RWPE1 (cell line): ENCODE measurements around the gene PDZRN4.
A peak's percentile ranks its signal among the peaks of the same experiment; 100 is the strongest.

Experiments used
- CTCF ChIA-PET: fragments of 350-600 bp; sonication (Branson Sonifier 250); formaldehyde crosslinking; extraction: SDS; loops from one replicate; lab custom pipeline; 2021; lab: Yijun Ruan, JAX
- POLR2A ChIA-PET: fragments of 400-600 bp; formaldehyde crosslinking; extraction: SDS; loops from one replicate; lab custom pipeline; 2020; ENCODE audit warnings: antibody characterized with exemption; ENCODE audit not compliant: low non-redundant PET; lab: Yijun Ruan, JAX
- DNase-seq: peaks from one replicate; pipeline ENCODE4 v3.0.0; 2012; ENCODE audit warnings: low spot score
- H3K27ac ChIP-seq: fragments of 450-650 bp; 2 replicates; pipeline ENCODE4 v1.5.1; 2017
- CTCF ChIP-seq: fragments of 450-650 bp; conservative IDR thresholded peaks from 2 replicates; pipeline ENCODE4 v1.5.1; 2017; ENCODE audit warnings: low read depth, mild to moderate bottlenecking

PDZRN4 gene

GRCh38 chr12:41514907-41515306, 326.8 kb downstream of the PDZRN4 start:
- ChIA-PET POLR2A (no interaction called here), CTCF (no interaction called here)
- DNase-seq, result no peak
- no peak for TF ChIP-seq CTCF
- no peak overlapping the region for H3K27ac ChIP-seq

- H3K27ac ChIP-seq, result no peak overlapping the region
- DNase-seq, result no peak
- ChIA-PET CTCF (interaction anchor here (0.5 kb wide), 1 partner anchor 957 kb away, joined by 5 read pairs; no protein-coding TSS in a partner anchor), POLR2A (no interaction called here)
- TF ChIP-seq CTCF, result no peak
Measured at GRCh38 chr12:41515953-41516352, 327.8 kb downstream of the PDZRN4 start.

- ChIA-PET POLR2A (no interaction called here), CTCF (no interaction called here)
- no peak for TF ChIP-seq CTCF
- no peak for DNase-seq
- no peak overlapping the region for H3K27ac ChIP-seq
Measured at GRCh38 chr12:41520869-41521268, 332.7 kb downstream of the PDZRN4 start.

GRCh38 chr12:41521872-41522379, 333.8 kb downstream of the PDZRN4 start:
- ChIA-PET POLR2A (no interaction called here), CTCF (no interaction called here)
- TF ChIP-seq CTCF, result no peak
- H3K27ac ChIP-seq, result no peak overlapping the region
- peak; percentile 69 for DNase-seq

GRCh38 chr12:41527062-41527461, 338.9 kb downstream of the PDZRN4 start:
- no peak for TF ChIP-seq CTCF
- no peak overlapping the region for H3K27ac ChIP-seq
- ChIA-PET CTCF (no interaction called here), POLR2A (no interaction called here)
- no peak for DNase-seq

GRCh38 chr12:41527534-41528116, 339.5 kb downstream of the PDZRN4 start:
- POLR2A ChIA-PET, result no interaction called here
- CTCF ChIA-PET, result no interaction called here
- no peak for TF ChIP-seq CTCF

More at GRCh38 chr12:41527534-41528116, 339.5 kb downstream of the PDZRN4 start:
- DNase-seq, result no peak
- H3K27ac ChIP-seq, result no peak overlapping the region
